Choroid plexus epithelial cell (primary cell): Measurements from ENCODE around the gene CEPT1.

ENCODE experiments used
- DNase-seq: peaks from one replicate; pipeline ENCODE4 v3.0.0-alpha.2; 2010; ENCODE audit warnings: low read depth
- H3K4me3 ChIP-seq: 2 replicates; pipeline ENCODE4 v1.5.1; 2011; ENCODE audit warnings: low read depth, mild to moderate bottlenecking, control low read depth, low read length, moderate library complexity
- CTCF ChIP-seq: conservative IDR thresholded peaks from 2 replicates; pipeline ENCODE4 v1.5.1; 2011; ENCODE audit warnings: low read depth, mild to moderate bottlenecking, control low read depth, inconsistent platforms, low read length, moderate library complexity

The CEPT1 gene

GRCh38 chr1:111110197-111110899 lies 29.7 kb upstream of the CEPT1 start:
- DNase-seq, result peak; percentile 50

GRCh38 chr1:111116496-111116895 lies 23.5 kb upstream of the CEPT1 start:
- H3K4me3 ChIP-seq, result no peak overlapping the region
- DNase-seq, result no peak
- no peak for TF ChIP-seq CTCF

More at GRCh38 chr1:111110197-111110899, 29.7 kb upstream of the CEPT1 start:
- no peak for TF ChIP-seq CTCF
- no peak overlapping the region for H3K4me3 ChIP-seq

- no peak overlapping the region for H3K4me3 ChIP-seq
- TF ChIP-seq CTCF, result no peak
- no peak for DNase-seq
Measured at GRCh38 chr1:111126354-111126753, 13.7 kb upstream of the CEPT1 start.

- DNase-seq, result no peak
- no peak overlapping the region for H3K4me3 ChIP-seq
- TF ChIP-seq CTCF, result no peak
Measured at GRCh38 chr1:111127923-111128643, 11.9 kb upstream of the CEPT1 start.

- no peak for DNase-seq
- no peak for TF ChIP-seq CTCF
- no peak overlapping the region for H3K4me3 ChIP-seq
Measured at GRCh38 chr1:111129376-111129775, 10.6 kb upstream of the CEPT1 start.

GRCh38 chr1:111131693-111132092 lies 8.3 kb upstream of the CEPT1 start:
- no peak overlapping the region for H3K4me3 ChIP-seq
- no peak for TF ChIP-seq CTCF
- no peak for DNase-seq
